ENCODE data around the gene JMJD6. TPM values are rescaled to one million over a fixed set of nuclear protein-coding genes. Genes with fewer than 3 reads are reported as not detected.
"Not testable (repeated sequence)": the region's sequence is repeated elsewhere in the genome, so short reads cannot be mapped to it uniquely, and the experiment has no call there.

The JMJD6 gene
- 28.0 and 34.0 TPM in 2 replicates for total RNA-seq (2014; rRNA removed; shearing (Covaris generic))

- DNase-seq (ENCODE audit: low spot score), result peak; percentile 91
Measured at GRCh38 chr17:76726231-76726775, at the start of gene JMJD6. Gene JMJD6, minus strand, starts transcription at chr17:76726606. Its CDS starts 131 bp downstream, at chr17:76726475.

- DNase-seq (ENCODE audit: low spot score), result no peak
Measured at GRCh38 chr17:76775021-76775600, 48.7 kb upstream of the JMJD6 start.

- peak; percentile 43 for DNase-seq (ENCODE audit: low spot score)
Measured at GRCh38 chr17:76772842-76773525, 46.6 kb upstream of the JMJD6 start.

DNA sequence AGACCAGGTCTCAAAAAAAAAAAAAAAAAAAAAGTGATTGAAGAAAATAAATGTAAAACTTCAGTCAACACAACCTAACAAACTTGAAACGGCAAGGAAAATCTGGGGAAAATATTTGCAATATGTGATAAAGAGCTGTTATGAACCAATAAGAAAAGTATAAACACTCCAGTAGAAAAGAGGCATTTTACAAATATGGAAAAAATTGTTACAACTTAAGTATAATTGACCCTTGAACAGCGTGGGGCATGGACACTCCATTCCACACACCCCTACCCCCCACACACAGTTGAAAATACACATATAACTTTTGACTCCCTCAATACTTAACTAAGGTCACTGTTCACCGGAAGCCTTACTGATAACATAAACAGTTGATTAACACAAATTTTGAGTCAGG, 32.2 kb upstream of the JMJD6 start:
- DNase-seq (ENCODE audit: low spot score), result no peak

DNA sequence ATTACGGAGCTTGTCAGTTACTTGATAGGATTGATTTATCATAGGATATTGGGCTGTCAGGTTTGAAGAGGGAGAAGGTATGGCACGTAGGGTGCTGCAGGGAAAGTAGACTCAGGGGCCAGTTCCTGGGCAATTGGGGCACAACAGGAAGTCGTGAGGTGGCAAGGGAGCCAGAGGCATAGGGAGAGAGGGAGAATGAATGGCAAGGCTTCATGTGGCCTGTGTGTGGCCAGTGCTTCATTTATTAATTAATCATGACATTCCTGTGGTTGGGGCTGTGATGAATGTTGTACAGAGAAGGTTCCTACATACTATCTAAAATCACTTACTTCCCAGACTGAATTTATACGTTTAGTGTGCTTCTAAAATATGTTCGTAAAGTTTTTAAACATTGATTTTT, 30.9 kb upstream of the JMJD6 start:
- peak; percentile 5 for DNase-seq (ENCODE audit: low spot score)

GRCh38 chr17:76755285-76755684, 28.9 kb upstream of the JMJD6 start:
- no peak for DNase-seq (ENCODE audit: low spot score)

GRCh38 chr17:76753061-76753961, 26.9 kb upstream of the JMJD6 start:
- no peak for DNase-seq (ENCODE audit: low spot score)

DNA sequence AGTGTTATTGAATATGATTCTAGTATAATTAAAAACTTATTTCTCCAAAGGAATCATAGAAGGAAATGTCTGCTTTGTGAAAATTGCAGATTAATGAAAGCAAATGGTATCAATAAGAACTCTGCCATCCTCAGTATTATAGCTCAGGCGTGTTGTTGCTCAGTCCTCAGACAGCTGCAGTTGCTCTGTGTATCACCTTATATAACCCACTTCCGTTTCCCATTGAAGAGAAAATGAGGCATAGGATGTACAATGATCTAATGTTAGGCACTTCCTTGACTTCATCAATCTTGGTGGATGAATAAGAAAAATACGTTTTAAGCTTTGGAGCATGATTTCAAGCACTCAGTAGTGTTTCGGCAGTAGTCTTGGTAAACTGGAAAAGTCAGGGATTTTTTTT, 25.6 kb upstream of the JMJD6 start:
- no peak for DNase-seq (ENCODE audit: low spot score)

GRCh38 chr17:76751416-76751993, 25.1 kb upstream of the JMJD6 start:
- DNase-seq (ENCODE audit: low spot score), result no peak

- no peak for DNase-seq (ENCODE audit: low spot score)
Measured at GRCh38 chr17:76748657-76749056, 22.3 kb upstream of the JMJD6 start.

DNA sequence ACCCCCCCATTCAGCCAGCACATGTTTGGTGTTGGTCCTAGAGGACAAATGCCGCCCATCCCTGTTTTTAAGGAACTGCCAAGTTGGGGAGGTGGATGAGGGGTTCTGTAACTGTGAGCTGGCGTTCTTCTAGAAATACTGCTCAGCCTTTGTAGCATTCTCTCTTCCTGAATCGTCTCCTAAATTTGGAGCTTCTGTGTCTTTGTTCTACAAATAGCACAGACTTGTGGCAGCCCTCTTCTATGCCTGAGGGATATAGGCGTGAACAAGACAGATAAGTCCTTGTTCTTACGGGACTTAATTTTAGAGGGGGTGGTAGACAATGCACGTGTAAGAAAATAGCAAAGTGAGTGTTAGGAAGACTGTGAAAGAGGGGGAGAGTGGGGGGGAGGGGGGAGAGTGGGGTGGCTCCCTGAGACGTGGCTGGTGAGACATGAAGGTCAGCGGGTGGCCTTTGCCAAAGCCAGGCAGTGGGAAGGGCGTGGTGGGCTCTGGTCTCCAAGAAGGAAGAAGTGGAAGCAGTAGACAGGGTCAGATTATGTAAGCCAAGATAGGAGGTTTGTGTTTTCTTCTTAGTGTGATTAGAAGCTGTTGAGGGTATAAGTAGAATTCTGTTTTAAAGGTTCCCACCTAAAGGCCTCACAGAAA, 21.4 kb upstream of the JMJD6 start:
- DNase-seq (ENCODE audit: low spot score), result no peak

GRCh38 chr17:76745785-76746184, 19.4 kb upstream of the JMJD6 start:
- DNase-seq (ENCODE audit: low spot score), result not testable (repeated sequence)

DNA sequence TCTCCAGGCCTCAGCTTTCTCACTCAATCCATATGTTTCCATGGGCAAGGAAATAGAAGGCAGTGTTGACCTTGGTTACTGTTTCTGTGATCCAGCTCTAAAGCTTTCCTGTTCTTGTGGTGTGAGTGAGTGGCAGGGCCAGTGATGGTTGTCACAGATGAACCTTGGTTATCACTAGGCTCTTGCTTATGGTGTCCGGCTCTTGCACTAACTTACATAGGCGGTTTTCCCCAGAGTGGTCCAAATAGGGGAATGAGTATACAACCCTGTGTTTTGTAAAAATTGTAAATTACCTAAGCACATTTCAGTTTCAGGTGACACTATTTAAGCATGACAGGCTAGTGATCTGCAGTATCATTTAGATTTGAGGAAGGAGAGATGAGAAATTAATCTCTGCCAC, 18.3 kb upstream of the JMJD6 start:
- no peak for DNase-seq (ENCODE audit: low spot score)

DNA sequence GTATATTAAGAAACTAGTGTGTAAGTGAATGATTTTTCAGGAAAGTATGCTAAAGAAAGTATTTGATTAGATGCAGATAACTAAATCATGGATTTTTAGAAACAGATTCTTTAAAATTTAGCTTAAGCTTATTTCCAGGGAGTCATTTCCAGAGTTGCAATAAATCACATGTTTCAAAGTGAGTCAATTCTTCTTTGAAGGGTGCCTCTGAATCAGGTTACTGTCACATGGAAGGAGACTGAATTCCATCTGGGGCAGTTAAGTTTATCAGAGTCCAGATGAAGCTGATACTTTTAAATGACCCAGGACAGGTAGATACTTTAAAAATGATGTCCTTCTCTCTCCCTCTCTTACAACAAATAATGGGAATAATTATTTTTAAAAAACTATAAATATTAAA, 16.6 kb upstream of the JMJD6 start:
- no peak for DNase-seq (ENCODE audit: low spot score)

DNA sequence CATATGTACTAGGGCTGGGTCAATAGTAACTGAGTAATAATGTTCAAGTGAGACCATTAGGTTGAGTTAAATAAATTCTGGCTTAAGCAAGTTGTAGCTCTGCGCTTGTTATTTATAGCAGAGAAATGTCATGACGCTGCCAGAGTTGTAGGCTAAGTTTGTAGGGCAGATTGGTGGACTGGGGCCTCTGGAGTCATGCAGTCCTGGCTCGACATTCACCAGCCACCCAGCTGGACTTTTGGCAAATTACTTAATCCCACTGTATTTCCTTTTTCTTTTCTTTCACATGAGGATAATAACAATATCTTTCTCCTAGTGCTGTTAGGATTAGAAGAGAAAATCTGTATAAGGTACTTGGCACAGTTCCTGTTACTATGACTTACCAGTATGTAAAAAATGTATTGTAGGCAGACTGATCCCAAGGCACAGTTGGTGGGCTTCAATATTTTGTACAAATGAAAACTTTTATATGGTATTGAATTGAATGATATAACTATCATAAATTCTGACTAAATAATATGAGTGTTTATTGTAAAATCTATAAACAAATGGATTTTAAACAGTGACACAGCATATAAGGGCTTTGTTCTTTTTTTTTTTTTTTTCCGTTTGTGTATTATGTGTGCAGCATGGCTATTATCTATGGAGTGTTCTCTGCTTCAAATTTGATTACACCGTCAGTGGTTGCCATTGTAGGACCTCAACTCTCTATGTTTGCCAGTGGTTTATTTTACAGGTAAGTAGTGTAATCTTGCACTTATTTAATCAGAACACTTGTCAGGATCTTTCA, 14.1 kb upstream of the JMJD6 start:
- DNase-seq (ENCODE audit: low spot score), result no peak

DNA sequence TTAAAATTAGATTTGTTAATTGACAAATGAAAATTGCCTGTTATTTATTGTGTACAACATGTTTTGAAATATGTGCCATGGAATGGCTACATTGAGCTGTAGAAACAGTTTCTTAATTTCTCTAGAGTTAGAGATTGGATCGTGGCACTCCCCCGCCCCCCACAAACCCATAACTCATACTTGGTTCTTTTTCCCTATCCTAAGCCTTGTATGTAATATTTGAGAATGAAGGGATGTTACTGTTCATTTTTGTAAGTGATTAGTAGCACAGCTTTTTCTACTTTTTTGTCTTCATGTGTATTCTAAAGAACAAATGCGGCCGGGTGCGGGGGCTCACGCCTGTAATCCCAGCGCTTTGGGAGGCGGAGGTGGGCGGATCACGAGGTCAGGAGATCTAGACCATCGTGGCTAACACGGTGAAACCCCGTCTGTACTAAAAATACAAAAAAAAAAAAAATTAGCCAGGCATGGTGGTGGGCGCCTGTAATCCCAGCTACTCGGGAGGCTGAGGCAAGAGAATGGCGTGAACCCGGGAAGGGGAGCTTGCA, 13.2 kb upstream of the JMJD6 start:
- DNase-seq (ENCODE audit: low spot score), result not testable (repeated sequence)

DNA sequence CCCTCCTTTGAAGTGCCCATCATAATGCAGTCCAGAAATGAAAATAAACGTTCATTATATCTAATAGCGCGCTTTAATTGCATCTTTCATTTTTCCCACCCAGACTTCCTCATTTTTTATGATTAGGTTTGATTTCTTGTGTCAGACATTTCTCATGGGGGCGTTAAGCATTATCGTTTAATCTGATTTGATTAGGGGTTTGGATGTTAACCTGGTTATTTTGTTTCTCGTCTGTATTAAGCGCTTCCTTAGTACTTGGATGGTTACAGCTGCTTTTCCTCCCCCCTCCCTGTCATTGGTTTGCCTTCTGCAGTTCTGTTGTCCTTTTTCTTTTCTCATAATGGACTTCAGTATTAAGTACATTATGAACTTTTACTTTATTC, 12.1 kb upstream of the JMJD6 start:
- peak; percentile 14 for DNase-seq (ENCODE audit: low spot score)

DNA sequence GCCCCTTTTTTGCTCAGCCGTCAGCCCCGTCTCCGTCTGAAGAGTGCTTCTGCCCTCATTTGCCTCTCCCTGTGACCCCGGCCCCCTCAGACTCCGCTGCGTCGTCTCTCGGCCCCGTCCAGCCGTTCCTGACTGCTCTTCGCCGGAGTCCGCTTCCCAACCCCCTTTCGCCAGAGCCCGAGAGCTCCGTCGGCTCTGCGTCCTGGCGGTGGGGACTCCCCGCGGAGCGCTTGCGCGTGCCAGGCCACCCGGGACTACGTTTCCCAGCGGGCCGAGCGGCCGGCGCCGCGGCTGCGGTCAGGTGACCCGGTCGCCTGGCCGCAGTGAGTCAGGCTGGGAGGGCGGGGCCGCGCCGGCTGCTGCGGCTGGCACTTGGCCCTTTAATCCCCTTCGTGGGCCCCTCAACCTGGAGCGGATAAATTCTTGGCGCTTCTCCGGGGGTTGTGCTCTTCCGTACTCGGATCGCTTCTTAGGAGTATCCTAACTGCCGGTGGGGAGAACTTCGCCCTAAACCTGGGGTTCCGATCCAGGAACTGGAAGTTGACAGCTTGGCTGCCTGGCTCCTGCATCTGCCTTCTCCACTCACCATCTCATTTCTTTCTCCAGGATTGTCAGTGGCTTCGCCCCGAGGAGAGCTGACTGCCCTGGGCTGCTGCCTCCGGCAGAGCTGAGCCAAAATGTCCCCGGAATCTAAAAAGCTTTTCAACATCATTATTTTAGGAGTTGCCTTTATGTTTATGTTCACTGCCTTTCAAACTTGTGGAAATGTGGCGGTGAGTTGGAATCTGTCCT, 11.5 kb upstream of the JMJD6 start, which contains the start of gene MFSD11:
MFSD11 (plus strand) TSS at position 444 of the 792 bp plus-strand sequence; CDS start at position 678, 234 bp downstream.
- peak; percentile 93 for DNase-seq (ENCODE audit: low spot score)

- DNase-seq (ENCODE audit: low spot score), result peak; percentile 98
Measured at GRCh38 chr17:76737082-76737675, 10.8 kb upstream of the JMJD6 start, which contains the start of gene SRSF2. Gene SRSF2, minus strand, starts transcription at chr17:76737331. Its CDS starts 171 bp downstream, at chr17:76737160.

Measured in HT-29 (cell line).